Vagina (tissue), 2 donors: ENCODE data around the gene PARD6B.

Experiments
- CTCF ChIP-seq, 3 experiments: fragments of 450-650 bp in 2 of 3; fragments of 200-600 bp in 1 of 3; sonication (generic) in 1 of 3; IDR thresholded peaks; one replicate each; pipeline ENCODE4 v1.5.1; 2017 to 2019; ENCODE audit warnings: antibody characterized with exemption in 3 of 3, mild to moderate bottlenecking in 2 of 3, moderate library complexity in 2 of 3
- POLR2A ChIP-seq, 2 donors: fragments of 450-650 bp; IDR thresholded peaks; one replicate each; pipeline ENCODE4 v1.6.1; 2017; ENCODE audit warnings: antibody characterized with exemption in 2 of 2, mild to moderate bottlenecking in 2 of 2, moderate library complexity in 2 of 2

- TF ChIP-seq CTCF (IDR thresholded peaks at IDR 0.05) = no peak
- no peak for TF ChIP-seq POLR2A (IDR thresholded peaks at IDR 0.05)
Measured at GRCh38 chr20:50762435-50763220, 31.2 kb downstream of the PARD6B start.
